HG03280 (cell line): ENCODE data around the gene RAB3B.
A peak's percentile ranks its signal among the peaks of the same experiment; 100 is the strongest.
"Not testable (repeated sequence)": the region's sequence is repeated elsewhere in the genome, so short reads cannot be mapped to it uniquely, and the experiment has no call there.

Experiments
- ATAC-seq: cut with Tn5 transposase; IDR thresholded peaks from one replicate; pipeline ENCODE4 v1.9.1; 2021; ENCODE audit warnings: mild to moderate bottlenecking, moderate library complexity; ENCODE audit not compliant: unreplicated experiment

Gene RAB3B

DNA sequence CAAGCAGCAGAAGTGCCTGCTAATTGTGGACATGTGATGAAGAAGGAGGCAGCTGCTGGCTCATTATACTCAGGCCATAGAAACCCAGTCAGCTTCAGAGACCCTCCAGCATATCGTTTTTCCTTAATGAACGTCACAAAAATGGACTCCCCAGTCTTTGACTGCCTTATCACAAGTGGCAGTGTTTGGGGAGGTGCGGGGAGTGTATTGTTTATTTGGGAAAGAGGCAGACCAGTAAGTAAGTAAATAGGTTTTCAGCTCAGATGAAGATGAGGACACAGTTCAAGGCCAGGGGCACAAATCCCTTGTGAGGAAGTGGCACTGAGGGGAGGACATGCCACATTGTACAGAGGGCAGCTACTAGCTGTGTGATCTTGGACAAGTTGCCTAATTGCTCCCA is 68.5 kb downstream of the RAB3B start:
- no peak for ATAC-seq

DNA sequence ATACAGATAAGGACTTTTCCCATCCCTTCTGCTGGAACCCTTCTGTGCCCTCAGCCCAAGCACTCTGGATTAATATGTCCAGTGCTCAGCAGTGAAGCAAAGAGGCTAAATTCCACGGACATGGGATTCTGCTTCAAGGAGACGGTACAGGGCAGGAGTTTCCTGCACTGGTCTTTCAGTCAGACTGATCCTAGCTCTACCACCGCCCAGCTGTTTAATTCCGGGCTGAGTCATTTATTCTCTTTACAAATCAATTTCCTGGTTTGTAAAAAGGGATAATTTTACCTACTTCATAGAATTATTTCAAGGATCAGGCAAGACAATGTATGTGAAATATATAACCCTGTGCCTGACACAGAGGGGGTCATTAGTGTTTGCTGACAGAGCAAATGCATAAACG is 70.4 kb downstream of the RAB3B start:
- ATAC-seq, result no peak

DNA sequence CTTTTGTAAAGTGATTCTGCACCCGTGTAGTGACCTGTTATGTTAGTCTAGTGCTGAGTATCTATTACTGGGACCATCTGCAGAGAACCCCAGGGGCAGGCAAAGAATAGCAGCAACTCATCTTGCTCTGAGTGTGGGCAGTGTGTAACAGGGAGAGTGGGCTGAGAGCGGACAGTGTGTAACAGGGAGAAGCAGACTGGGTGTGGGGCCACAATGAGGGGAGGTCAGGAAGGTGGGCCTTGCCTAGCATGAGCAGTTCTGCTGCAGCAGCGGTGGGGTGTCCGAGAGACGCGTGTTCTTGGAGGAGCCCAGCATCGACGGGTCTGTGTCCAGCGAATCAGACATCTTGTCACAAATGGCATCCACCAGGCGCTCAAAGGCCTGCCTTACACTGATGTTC is 70.8 kb downstream of the RAB3B start:
- no peak for ATAC-seq

DNA sequence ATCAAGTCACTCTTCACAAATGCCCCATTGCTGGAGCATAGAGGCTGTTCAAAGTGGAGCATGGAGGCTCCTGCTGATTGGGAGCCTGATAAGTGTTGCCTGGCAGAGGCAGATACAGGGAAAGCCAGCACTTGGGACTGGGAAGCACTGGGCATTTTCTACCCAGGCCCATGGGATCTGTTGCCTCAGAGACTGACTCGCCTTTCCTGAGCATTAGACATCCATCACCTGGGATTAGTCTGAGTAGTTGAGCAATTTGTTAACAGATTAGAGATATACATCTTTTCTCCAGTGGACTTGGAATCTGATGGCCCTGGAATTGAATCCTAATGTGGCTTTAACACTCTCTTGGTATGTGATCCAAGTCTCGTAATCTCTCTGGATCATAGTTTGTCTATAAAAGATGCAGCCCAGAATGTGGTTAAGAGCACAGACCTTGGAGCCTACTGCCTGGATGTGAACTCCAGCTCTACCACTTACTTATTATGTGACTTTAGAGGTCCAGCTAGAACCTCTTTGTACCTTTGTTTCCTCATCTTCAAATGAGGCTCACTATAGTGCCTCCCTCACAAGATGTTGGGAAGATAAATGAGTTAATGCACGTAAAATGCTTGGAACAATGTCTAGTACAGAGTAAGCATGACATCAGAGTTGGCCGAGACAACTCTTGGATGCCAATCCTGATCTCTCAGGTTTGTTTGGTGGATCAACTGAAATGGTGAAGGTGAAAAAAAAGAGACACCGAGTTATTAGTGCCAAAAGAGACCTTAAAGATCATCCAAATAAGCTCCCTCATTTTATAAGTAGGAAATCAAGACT is 73.7 kb downstream of the RAB3B start:
- ATAC-seq, result no peak

DNA sequence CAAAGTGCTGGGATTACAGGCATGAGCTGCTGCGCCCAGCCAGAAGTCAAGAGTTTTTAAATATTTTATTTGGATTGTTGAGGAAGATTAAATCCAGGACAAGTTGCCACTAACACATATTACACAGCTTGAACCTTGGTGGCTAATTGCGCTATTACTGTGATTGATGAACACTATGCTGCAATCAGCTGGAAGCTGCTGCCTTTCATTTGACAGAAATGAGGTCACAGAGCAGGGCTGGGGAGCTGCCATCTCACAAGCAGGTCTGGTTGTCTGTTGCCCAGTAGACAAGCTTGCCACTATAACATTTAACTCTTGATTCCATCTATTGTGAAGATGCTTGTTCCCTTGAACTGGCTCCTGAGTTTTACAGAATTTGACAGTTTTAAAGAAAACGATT is 74.5 kb downstream of the RAB3B start:
- no peak for ATAC-seq

DNA sequence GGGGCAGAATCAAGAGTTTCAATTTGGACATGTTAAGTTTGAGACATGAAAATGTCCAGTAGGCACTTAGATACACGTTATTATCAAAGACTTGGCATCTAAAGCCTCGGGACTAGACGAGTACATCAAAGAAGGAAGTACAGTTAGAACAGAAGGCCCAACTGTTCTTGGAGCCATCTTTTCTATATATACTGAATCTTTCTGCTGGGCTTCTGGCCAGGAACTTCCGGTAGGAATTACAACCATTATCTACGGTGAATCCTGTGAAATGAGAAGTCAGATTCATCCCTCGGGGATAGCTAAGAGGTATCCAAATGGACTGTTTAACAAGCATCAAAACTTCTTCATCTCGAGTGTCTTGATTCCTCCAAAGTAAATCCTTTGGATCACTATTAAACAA is 77.6 kb downstream of the RAB3B start:
- ATAC-seq, result no peak

DNA sequence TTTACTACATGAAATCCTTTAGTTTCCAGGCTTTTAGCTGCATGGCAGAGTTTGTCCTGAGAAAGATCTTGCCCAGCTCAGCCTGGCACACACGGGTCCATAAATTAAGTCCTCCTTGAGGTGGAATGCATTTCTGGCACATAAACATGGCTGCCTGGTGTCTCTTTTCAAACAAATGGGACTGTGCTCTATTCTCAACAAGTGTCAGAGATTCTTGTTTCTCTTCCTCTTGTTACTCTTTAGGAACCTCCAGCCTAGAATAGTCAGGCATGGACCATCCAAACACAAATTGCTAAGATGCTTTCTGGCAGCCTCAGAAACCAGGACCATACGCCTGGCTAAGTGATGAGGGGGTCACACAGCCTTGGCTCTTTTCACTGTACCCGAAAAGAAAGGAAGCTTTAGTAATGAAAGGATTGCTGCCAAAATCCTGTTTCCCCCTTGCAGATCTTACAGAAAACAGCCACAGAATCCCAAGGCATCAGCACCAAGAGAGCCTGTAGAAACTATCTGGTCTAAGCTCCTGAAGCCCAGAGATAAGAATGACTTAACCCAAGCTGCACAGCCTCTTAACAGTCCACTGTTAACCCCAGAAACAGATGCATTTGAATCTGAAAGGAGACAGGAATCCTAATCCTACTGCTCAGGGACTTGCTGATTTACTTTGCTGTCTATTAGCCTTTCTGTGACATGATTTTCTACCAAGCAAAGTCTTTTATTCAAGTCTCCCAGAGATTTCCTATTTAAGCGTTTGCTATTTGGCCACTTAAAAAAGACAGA is 80.1 kb downstream of the RAB3B start:
- no peak for ATAC-seq

DNA sequence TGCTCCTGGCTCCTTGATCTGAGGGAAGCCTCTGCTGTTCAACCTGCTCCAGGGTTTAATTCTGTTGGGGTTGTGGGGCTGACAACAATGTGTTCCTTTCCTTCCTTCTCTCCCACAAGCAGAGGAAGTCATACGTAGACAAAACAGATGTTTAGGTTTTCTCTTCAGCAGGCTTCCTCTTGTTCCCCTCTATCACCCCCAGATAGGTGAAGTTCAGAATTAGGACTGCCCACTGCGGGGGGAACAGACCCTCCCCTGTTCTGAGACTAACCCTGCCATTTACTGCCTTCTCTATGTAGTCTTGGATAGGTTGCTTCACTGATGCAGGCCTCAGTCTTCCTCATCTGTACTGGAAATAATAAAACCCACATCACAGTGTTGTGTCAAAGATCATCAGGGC is 82.0 kb downstream of the RAB3B start:
- no peak for ATAC-seq

DNA sequence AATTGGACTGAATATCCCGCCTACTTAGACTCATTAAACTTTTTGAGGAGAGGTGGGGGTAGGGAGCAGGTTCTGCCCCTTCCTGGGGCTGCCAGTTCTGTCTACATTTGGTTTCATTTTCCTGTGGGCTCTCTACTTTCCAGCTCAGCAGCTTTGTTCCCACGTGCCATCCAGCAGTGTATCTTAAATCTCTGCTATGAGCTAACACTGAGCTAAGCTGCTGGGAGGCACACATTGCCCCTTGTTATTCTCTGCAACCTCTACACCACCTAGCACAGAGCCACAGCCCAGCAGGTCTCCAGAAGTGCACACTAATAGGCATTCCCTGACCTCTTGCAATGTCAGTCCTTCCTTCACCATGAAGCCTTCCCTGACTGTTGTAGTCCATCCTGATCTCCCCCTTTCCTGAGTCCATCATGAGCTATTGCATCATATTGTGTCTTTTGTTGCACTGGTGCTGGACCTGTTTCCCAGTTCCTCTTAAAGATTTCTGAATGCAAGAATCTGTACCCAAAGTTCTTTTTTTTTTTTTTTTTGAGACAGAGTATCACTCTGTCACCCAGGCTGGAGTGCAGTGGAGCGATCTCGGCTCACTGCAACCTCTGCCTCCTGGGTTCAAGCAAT is 83.3 kb downstream of the RAB3B start:
- no peak for ATAC-seq

DNA sequence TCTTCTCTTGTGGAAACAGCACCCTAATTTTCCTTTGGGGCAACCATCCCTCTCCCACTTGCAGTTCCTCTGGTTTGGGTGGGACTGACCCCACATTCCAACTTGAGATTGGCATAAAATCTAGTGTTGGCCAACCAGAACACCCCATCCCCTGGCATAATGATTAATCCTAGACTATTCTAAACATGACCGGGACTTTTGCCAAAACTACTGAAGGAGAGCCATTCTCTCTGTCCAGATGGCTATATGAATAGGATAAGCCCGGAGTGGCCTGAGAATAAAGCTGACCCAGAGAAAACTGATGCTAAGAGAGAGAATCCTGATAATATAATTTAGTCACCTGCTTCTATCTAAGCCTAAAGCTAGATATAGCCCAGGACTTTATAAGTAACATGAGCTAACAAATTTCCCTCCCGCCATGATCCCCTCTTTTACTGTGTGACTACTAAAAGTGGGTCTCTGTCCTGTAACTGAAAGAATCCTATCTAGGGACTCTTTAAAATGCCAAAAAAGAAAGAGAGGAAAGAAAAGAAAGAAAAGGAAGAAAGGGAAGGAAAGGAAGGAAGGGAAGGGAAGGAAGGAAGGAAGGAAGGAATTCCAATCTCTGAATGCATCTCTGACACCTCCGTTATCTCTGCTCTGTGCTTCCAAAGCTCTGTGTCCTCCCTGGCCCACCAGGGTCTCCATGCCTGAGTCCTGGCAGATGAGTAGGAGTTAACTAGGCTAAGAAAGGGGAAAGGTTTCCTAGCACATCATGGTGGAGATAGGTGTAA is 84.0 kb downstream of the RAB3B start:
- ATAC-seq, result no peak

DNA sequence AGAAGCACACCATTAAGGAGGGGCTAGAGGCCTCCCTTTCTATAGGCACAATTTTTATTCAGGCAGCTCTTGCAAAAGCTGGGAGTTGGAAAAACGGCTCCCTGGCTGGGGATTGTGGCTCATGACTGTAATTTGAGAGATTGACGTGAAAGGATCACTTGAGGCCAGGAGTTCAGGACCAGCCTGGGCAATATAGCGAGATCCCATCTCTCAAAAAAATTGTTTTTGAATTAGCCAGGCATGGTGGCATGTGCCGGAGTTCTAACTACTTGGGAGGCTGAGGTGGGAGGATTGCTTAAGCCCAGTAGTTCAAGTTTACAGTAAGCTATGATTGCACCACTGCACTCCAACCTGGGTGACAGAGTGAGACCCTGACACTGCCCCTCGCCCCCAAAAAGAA is 88.0 kb downstream of the RAB3B start:
- ATAC-seq, result no peak

DNA sequence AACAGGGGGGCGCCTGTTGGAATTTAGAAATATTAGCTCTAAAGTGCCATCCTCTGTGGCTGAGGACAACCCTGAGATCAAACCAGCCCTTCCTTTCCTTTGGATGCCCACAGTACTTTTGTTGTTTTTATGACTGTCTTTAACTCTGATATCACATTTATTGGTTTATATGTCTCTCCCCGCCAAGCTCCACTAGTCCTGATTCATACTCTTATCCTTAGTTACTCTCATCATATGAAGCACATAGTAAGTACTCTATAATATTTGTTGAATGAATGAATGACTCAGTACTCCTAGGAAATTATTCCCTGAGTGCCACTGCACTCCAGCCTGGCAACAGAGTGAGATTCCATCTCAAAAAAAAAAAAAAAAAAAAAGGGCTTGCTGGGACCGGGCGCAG is 89.3 kb downstream of the RAB3B start:
- ATAC-seq, result no peak

DNA sequence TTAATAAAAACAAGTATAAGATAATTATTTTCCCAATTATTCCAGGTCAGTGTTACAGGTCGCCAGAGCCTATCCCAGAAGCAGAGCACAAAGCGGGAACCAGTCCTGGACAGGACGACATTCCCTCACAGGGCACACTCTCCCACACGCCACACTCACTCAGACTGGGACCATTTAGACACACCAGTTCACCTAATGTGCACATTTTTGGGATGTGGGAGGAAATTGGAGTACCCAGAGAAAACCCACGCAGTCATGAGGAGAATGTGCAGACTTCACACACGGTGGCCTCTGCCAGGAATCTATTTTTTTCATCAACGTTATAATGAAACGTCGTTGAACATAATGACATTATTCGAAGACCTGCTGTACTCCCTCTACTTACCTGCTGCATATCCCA is 91.5 kb downstream of the RAB3B start:
- no peak for ATAC-seq

DNA sequence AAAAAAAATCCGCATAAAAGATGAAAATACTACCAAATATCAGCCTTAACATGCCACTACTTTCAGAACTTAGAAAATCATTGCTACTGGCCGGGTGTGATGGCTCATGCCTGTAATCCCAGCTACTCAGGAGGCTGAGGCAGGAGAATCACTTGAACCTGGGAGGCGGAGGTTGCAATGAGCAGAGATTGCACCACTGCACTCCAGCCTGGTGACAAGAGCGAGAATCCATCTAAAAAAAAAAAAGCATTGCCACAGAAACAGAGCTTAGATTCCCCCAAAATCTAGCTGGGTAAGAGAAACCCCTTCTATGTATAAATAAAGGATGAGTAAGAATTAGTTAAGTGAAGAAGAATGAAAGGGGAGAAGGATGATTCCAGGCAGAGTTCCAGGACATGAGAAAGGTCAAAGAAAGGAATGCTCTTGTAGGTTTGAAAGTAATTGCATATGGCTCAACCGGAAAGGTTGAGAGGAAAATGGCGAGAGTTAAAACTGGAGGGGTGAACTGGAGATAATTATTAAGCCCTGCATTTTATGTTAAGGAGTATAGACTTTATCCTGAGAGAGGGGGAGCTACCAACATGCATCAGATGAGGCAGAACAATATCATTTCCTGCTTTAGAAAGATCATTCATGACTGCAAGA is 92.3 kb downstream of the RAB3B start:
- ATAC-seq, result no peak

DNA sequence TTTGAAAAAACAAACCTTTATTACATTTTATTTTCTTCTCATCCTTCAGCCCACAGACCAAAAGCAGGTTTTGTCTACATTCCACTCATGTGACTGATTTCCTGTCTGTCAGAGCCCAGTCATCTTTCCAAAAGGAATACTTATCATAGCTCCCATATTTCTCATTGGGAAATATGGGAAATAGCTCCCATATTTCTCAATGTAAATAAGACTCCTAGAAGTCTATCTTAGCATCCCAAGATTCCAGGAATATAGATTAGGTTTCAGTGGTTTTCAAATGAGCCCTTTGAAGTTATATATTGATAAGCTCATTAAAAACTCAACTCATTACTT is 92.8 kb downstream of the RAB3B start:
- no peak for ATAC-seq

DNA sequence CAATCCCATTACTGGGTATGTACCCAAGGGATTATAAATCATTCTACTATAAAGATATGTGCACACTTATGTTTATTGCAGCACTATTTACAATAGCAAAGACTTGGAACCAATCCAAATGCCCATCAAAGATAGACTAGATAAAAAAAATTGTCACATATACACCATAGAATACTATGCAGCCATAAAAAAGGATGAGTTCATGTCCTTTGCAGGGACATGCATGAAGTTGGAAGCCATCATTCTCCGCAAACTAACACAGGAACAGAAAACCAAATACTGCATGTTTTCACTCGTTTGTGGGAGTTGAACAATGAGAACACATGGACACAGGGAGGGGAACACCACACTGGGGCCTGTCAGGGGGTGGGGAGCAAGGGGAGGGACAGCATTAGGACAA is 95.8 kb downstream of the RAB3B start:
- not testable (repeated sequence) for ATAC-seq

DNA sequence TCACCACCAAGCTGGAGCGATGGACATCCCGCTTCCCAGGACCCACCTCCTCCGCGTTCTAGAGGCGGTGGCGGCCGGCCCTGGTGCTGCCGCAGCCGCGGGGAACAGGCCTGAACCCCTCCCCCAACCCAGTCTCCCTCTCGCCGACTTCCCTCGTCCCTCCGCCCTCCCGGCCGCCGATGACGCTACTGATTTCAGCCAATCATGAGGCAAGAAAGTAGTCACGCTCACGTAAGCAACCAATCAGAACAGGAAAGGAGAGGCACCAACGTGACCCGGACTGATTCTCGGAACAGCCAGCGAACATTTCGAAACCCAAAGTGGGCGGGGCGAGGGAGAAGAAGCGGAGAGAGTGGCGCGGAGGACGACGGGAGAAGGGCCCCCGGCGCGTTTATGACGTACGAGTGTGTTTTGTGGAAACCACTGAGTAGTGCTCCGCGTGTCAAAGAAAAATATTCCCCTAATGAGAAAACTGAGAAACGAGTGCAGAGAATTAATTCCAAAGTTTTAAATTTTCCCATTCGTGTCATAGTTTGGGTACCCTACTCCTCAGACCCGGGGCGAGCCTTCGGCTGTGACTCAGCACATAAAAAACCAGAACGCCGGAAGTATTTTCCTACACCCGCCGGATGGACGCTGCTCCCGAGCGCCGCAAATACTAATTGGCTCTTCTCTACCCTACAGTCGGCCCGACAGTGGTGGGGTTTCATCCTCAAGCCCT is 111.7 kb downstream of the RAB3B start, which contains the start of gene NRDC:
TSS of gene NRDC (minus strand) at position 112 of the 721 bp plus-strand sequence. CDS start 112 bp downstream, outside the sequence.
- ATAC-seq, result peak; percentile 96

DNA sequence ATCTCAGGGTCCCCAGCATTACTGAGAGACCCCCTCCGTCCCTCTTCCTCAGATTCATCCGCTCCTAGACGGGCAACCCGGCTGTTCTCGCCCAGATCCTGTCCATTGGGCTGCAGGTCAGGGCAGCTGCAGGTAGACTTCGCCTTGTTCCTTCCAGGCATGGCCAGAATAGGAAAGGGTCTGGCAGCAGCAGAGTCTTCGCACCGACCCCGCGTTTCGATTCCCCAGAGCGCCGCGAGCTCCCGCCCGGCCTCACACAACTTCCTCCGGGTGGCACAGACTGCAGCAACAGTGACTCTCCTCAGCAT is 112.2 kb downstream of the RAB3B start:
- peak; percentile 12 for ATAC-seq

DNA sequence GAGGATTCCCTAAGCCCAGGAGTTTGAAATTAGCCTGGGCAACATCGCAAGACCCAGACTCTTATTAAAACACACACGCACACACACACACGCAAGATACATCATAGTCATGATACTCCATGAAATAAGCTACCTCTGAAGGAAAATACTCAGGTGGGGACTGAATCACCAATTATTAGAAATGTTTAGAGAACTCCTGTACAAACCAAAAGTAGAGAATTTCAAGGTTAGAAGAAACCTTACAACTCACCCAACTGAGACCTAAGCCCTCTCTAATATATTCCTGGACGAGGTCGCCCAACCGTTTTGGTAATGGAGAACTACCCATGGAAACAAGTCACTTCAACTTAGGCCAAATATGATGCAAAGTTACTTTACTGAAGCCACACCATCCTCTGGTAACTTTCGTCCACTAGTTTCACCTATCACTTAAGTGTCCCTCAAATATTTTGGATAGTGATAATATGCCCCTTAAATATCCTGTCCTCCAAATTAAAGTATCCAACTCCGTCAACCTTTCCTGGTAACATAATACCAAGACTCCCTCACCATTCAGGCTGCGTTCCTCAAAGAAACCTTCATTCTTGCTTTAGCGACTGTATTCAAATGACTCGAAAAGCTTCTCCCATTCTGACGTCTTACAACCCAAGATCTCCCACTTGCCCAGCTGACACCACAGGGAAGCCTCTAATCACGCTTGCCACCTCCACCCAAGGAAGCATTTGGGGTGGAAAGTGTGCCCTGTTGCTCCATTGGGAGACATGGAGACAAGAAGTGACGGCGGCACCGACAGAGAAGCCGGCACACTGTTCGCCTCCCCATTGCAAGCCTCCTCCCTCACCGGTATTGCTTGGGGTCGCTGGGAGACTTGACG is 112.8 kb downstream of the RAB3B start:
- ATAC-seq, result no peak
